PC-9 (cell line): ENCODE data around the gene RAB30. TPM values are rescaled to one million over a fixed set of nuclear protein-coding genes. Genes with fewer than 3 reads are reported as not detected.

ENCODE experiments used
- BruUV-seq: library from RNA; stranded (reverse); fragments of 400-500 nt; replicated peaks from 2 replicates; lab custom pipeline; 2021; lab: Mats Ljungman, UMichigan
- CTCF ChIA-PET: fragments of 300-600 bp; sonication (Branson Sonifier 250); formaldehyde crosslinking; loops from one replicate; lab custom pipeline; 2022; ENCODE audit warnings: antibody characterized with exemption; lab: Charles Lee
- POLR2A ChIA-PET: fragments of 300-600 bp; sonication (Branson Sonifier 250); formaldehyde crosslinking; loops from one replicate; lab custom pipeline; 2022; ENCODE audit warnings: antibody characterized with exemption; ENCODE audit not compliant: unreplicated experiment; lab: Charles Lee
- DNase-seq, 2 experiments: peaks; one replicate each; pipeline versions ENCODE4 v3.0.0 to v3.0.0-alpha.2; 2015 to 2022; ENCODE audit warnings: mixed read lengths in 1 of 2
- H2AFZ ChIP-seq: fragments of 200-600 bp; sonication (generic); 2 replicates; pipeline ENCODE4 v1.8.1; 2017; ENCODE audit warnings: antibody characterized with exemption
- H3F3A ChIP-seq: fragments of 200-600 bp; sonication (generic); 2 replicates; pipeline ENCODE4 v1.8.1; 2017; ENCODE audit warnings: antibody characterized with exemption, mild to moderate bottlenecking, low read depth; ENCODE audit not compliant: insufficient read depth
- H3K27ac ChIP-seq: fragments of 200-600 bp; sonication (generic); 2 replicates; pipeline ENCODE4 v1.6.1; 2016; ENCODE audit warnings: mixed run types
- H3K27me3 ChIP-seq: fragments of 200-600 bp; sonication (generic); 2 replicates; pipeline ENCODE4 v1.6.1; 2016; ENCODE audit warnings: low read depth, mixed run types; ENCODE audit not compliant: insufficient read depth
- H3K36me3 ChIP-seq: fragments of 200-600 bp; sonication (generic); 2 replicates; pipeline ENCODE4 v1.6.1; 2016; ENCODE audit warnings: low read depth, mixed run types
- H3K4me1 ChIP-seq: fragments of 200-600 bp; sonication (generic); replicated peaks from 2 replicates; pipeline ENCODE4 v1.6.1; 2016; ENCODE audit warnings: mixed run types; ENCODE audit not compliant: insufficient read depth
- H3K4me2 ChIP-seq: fragments of 200-600 bp; sonication (generic); 2 replicates; pipeline ENCODE4 v1.6.1; 2017; ENCODE audit warnings: mixed run types
- H3K4me3 ChIP-seq: fragments of 200-600 bp; sonication (generic); 2 replicates; pipeline ENCODE4 v1.6.1; 2016; ENCODE audit warnings: mixed run types
- H3K79me2 ChIP-seq: fragments of 200-600 bp; sonication (generic); 2 replicates; pipeline ENCODE4 v1.6.1; 2017; ENCODE audit warnings: low read depth, mixed run types
- H3K9me2 ChIP-seq: fragments of 200-600 bp; sonication (generic); 2 replicates; pipeline ENCODE4 v1.8.1; 2017; ENCODE audit warnings: mild to moderate bottlenecking; ENCODE audit not compliant: insufficient read depth
- H3K9me3 ChIP-seq: fragments of 200-600 bp; sonication (generic); 2 replicates; pipeline ENCODE4 v1.8.1; 2016; ENCODE audit warnings: low read depth; ENCODE audit not compliant: insufficient read depth
- H4K20me1 ChIP-seq: fragments of 200-600 bp; sonication (generic); 2 replicates; pipeline ENCODE4 v1.8.1; 2017; ENCODE audit not compliant: insufficient read depth
- EZH2 ChIP-seq: fragments of 200-600 bp; sonication (generic); IDR thresholded peaks from 2 replicates; pipeline ENCODE4 v1.8.0; 2017; ENCODE audit warnings: antibody characterized with exemption, low read depth
- intact Hi-C: fragments of 100-400 bp; cut with micrococcal nuclease; formaldehyde crosslinking; loops from one replicate; pipeline ENCODE4 v1.10.0; 2022; ENCODE audit not compliant: unreplicated experiment
- total RNA-seq: library from RNA; stranded (reverse); gene quantifications from 2 replicates; pipeline ENCODE4 v1.2.3, GENCODE V29; 2021
- TF ChIP-seq, protein P1 (sequence below): fragments of 200-600 bp; sonication (generic); conservative IDR thresholded peaks from 2 replicates; pipeline ENCODE4 v1.6.1; 2017; ENCODE audit warnings: mixed run types, antibody characterized with exemption, mild to moderate bottlenecking, moderate library complexity

The RAB30 gene
- total RNA-seq, 1 experiment from 2014 or later: 3.6 TPM

DNA sequence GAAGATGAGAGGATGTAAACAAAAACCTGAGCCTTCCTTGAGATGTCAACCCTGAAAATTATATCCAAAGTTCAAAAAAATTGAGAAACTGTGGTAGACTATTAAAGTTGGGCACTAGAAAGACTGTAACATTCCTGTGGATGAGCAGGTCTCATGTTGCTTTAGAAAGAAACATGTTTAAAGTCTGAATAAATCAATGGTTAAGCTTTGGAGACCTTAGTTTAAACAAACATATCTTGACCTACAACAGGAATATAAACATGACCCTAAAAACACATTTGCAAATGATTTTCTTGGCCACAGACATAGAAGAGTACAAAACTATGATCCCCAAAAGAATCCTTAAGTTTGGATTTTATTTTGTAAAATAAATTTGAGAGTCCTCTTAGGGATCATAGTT lies 47.1 kb upstream of the RAB30 start:
- no TSS peak for BruUV-seq
- no peaks in the 10 kb centered on the region for H3K79me2 ChIP-seq
- ChIA-PET CTCF (no interaction called here), POLR2A (no interaction called here)
- TF ChIP-seq EZH2: no peak
- TF ChIP-seq, protein P1, sequence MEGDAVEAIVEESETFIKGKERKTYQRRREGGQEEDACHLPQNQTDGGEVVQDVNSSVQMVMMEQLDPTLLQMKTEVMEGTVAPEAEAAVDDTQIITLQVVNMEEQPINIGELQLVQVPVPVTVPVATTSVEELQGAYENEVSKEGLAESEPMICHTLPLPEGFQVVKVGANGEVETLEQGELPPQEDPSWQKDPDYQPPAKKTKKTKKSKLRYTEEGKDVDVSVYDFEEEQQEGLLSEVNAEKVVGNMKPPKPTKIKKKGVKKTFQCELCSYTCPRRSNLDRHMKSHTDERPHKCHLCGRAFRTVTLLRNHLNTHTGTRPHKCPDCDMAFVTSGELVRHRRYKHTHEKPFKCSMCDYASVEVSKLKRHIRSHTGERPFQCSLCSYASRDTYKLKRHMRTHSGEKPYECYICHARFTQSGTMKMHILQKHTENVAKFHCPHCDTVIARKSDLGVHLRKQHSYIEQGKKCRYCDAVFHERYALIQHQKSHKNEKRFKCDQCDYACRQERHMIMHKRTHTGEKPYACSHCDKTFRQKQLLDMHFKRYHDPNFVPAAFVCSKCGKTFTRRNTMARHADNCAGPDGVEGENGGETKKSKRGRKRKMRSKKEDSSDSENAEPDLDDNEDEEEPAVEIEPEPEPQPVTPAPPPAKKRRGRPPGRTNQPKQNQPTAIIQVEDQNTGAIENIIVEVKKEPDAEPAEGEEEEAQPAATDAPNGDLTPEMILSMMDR: no peak
- intact Hi-C loops: no loop called here
- no peak overlapping the region for H3K4me3 ChIP-seq
- H3K9me3 ChIP-seq: no peaks in the 10 kb centered on the region
- no peaks in the 10 kb centered on the region for H3K36me3 ChIP-seq
- no peak overlapping the region for H3K4me2 ChIP-seq
- no peaks in the 10 kb centered on the region for H4K20me1 ChIP-seq
- H3K27ac ChIP-seq: no peak overlapping the region
- H3K27me3 ChIP-seq: no peaks in the 10 kb centered on the region
- no peaks in the 10 kb centered on the region for H3K9me2 ChIP-seq
- H2AFZ ChIP-seq: no peak overlapping the region
- H3F3A ChIP-seq: no peaks in the 10 kb centered on the region
- no peaks in the 10 kb centered on the region for H3K4me1 ChIP-seq
- DNase-seq: no peak

DNA sequence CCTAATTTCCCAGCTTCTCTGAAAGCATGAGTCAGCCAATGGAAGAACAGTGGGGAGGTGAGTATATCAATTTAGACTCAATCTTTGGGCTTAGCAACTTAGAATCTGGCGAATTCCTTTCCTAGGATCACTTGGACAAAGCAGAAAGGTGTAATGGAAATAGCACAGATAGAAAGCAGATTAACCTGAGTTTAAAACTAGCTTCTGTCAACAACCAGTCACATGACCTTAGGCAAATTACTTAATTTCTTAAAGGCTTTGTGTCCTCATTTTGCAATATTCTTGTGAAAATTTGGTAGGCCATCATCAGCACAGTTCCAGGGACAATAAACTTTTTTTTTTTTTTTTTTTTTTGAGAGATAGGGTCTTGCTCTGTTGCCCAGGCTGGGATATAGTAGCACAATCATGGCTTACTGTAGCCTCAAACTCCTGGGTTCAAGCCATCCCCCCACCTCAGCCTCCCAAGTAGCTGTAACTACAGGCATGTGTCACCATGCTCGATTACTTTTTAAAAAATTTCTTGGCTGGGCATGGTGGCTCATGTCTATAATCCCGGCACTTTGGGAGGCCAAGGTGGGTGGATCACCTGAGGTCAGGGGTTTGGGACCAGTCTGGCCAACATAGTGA lies 44.4 kb upstream of the RAB30 start:
- H3K27me3 ChIP-seq: no peaks in the 10 kb centered on the region
- H3K79me2 ChIP-seq: no peaks in the 10 kb centered on the region
- H3K27ac ChIP-seq: no peak overlapping the region
- intact Hi-C loops: no loop called here
- no peak overlapping the region for H2AFZ ChIP-seq
- no peaks in the 10 kb centered on the region; the same call in 1 of the 2 replicates for H4K20me1 ChIP-seq
- no peaks in the 10 kb centered on the region for H3F3A ChIP-seq
- no peaks in the 10 kb centered on the region for H3K9me2 ChIP-seq
- TF ChIP-seq, protein P1: no peak
- no peak for TF ChIP-seq EZH2
- H3K4me3 ChIP-seq: no peak overlapping the region
- DNase-seq: no peak
- no TSS peak for BruUV-seq
- no peaks in the 10 kb centered on the region for H3K9me3 ChIP-seq
- no peaks in the 10 kb centered on the region for H3K36me3 ChIP-seq
- H3K4me1 ChIP-seq: no peaks in the 10 kb centered on the region
- POLR2A ChIA-PET: interaction anchor here (0.6 kb wide), 1 partner anchor 215 kb away, joined by 3 read pairs; no protein-coding TSS in a partner anchor
- CTCF ChIA-PET: no interaction called here
- no peak overlapping the region for H3K4me2 ChIP-seq

GRCh38 chr11:83115551-83115950 lies 43.9 kb upstream of the RAB30 start:
- no peaks in the 10 kb centered on the region; the same call in 1 of the 2 replicates for H4K20me1 ChIP-seq
- no peaks in the 10 kb centered on the region for H3F3A ChIP-seq
- no peaks in the 10 kb centered on the region for H3K9me2 ChIP-seq
- no peaks in the 10 kb centered on the region for H3K9me3 ChIP-seq
- TF ChIP-seq, protein P1: no peak
- no peak for TF ChIP-seq EZH2
- H3K4me3 ChIP-seq: no peak overlapping the region
- ChIA-PET POLR2A (interaction anchor here (0.6 kb wide), 1 partner anchor 214 kb away, joined by 3 read pairs; no protein-coding TSS in a partner anchor), CTCF (no interaction called here)
- no peaks in the 10 kb centered on the region for H3K4me1 ChIP-seq
- H3K79me2 ChIP-seq: no peaks in the 10 kb centered on the region
- no peak for DNase-seq
- no peaks in the 10 kb centered on the region for H3K36me3 ChIP-seq
- H3K27me3 ChIP-seq: no peaks in the 10 kb centered on the region
- no peak overlapping the region for H3K27ac ChIP-seq
- BruUV-seq: no TSS peak
- intact Hi-C loops: no loop called here
- H3K4me2 ChIP-seq: no peak overlapping the region
- H2AFZ ChIP-seq: no peak overlapping the region
